ENCODE measurements around the gene PTPRH.

DNA sequence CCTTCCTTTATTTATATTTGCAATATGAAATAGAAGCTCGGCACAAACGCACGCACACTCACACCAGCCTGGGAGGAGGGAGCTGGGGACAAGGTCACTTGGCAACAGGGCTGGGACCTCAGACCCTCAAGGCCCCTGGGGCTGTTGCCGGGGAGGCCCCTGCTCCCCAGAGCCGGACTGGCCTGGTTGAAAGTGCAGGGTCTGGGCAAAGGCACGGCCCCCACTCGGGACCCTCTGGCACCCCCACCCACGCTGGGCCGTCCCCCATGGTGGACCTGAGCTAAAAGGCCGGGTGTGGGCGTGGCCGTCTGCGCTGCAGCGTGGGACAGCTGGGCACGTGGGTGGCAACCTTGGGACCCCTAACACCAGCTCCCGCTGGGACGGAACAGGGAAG, 20.5 kb upstream of the PTPRH start:
- TF ChIP-seq CTCF (conservative IDR thresholded peaks at IDR 0.05; ENCODE audit: low read length) (no peak), EZH2phosphoT487 (IDR thresholded peaks at IDR 0.05; ENCODE audit: borderline replicate concordance, low read depth, low read length) (no peak)
